CD4-positive, alpha-beta T cell treated with Interleukin-1 beta for 1 hour (primary cell): ENCODE measurements around the gene POU3F1.

Source experiments
- DNase-seq, 2 donors: peaks; one replicate each; pipeline ENCODE4 v3.0.0-alpha.2; 2020 to 2022

The POU3F1 gene

GRCh38 chr1:38003261-38004250, 43.0 kb downstream of the POU3F1 start:
- no peak for DNase-seq

GRCh38 chr1:38000529-38001455, 45.8 kb downstream of the POU3F1 start:
- DNase-seq = peak in 1 of 2 donors; percentile 25

DNA sequence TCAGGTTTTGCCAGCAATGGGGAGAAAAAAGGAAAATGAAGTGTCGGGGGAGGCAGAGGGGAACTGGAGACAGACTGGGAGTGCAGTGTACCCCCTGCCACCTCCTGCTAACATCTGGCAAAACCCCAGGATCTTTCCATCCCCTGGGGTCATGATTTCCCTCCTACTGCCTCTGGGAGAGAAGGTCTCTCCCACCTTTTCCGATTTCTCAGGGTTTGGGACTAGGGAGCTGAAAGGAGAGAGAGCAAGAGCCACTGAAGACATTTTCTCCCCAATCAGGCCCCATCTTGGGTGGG, 46.4 kb downstream of the POU3F1 start:
- no peak for DNase-seq

GRCh38 chr1:37999430-38000232, 47.0 kb downstream of the POU3F1 start:
- DNase-seq = peak in 1 of 2 donors; percentile 51

DNA sequence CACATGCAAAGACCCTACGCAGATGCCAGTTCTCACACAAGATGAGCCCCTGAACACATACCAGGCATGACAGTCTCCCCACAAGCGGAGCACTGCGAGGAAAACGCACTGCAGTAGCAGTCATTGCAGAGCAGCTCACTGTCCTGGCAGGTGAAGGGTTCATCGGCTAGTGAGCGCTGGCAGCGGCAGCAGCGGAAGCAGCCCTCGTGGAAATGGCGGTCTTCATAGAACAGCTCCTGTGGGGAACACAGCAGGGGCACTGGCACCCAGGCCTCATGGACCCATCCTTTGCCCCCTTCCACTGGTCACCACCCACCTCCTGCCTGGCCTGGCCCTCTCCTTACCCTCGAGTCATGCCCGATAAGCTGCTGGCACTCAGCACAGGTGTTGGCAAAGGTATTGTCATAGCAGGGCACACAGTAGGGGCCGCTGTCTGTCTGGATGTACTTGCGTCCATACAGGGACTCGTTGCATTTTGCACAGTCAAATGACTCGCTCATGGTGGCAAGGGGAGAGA, 47.6 kb downstream of the POU3F1 start:
- no peak for DNase-seq

DNA sequence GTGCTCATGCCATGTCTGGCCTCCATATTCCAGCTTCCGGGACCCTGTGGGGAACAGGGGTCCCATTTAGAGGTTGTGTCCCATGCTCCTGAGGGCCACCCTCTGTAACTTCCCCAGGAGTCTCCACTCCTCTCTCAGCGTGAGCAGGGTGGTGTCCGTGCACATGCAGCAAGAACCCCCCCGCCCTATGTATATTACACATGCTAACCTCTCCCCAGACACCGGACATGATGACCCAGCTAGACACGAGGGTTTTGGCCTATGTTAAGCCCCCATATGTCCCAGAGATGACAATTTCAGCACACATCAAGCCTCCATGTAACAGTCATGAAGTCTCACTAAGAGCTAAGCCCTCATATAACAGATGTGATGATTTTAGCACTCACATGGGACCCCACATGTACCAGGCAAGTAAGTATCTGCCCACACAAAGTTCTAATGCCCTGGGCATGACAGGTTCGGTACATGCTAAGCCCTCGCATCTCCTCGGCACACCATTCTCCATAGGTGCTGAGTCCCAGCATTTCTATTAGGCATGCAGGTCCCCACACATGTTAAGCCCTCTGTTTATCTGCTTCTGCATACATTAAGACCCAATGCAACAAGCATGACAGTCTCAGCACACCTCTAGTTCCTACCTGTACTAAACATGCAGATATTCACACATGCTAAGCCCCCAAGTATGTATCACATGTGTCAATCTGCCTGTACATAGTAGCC, 48.3 kb downstream of the POU3F1 start:
- no peak for DNase-seq

GRCh38 chr1:37997256-37998088, 49.1 kb downstream of the POU3F1 start:
- DNase-seq = no peak

DNA sequence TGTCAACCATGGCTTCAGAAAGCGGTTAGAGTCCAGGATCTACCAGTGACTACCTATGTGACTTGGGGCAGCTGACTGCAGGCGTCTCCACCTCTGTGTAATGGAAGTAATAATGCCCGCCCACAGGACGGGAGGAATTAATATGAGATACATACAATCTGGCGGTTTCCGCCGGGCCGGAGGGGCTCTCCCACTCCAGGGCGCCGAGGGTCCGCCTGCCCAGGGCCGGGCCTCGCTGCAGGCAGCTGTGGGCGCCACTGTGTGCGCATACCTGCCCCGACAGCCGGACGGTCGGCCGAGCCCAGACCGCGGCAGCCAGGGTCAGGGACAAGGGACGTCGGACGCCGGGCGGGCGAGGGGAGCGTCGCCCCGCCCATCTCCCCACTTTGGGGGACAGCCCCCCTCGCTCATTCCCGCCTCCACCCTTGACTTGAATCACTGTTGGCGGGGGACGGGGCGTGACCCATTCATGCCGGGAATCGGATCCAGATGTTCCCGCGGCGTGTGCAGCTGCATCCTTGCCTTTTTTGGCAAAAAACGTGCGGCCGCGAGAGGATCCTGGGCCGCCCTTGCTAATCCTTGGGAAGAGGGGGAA, 50.7 kb downstream of the POU3F1 start:
- DNase-seq = peak in 1 of 2 donors; percentile 27

DNA sequence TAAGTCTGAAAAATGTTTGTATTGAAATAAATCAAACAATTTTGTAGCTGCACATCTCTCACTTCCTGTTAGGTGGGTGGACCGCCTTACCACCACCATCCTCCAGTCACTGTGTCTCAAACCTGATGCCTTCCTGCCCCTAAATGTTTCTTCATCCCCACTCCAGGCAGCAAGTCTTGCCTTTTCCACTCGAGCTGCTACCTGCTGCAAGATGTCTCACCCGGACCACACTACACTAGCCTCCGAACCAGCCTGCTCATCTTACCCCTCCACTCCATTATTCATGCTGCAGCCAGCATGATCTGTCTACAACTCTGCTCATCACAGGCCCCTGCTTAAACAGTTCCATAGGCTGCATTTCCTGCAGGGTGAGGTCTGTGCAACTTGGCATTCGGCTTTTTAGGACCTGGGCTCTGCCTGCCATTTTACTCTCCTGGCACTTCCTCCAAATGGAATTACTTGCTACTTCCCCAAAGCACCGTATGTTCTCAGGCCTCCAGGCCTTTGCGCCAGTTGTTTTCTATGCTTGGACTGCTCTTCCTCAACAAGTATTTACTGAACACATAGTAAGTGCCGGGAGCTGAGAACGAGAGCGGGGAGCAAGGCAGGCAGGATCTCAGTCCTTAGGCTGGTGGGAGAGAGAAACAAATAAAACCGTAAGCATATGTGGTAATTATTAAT, 51.6 kb downstream of the POU3F1 start:
- DNase-seq = no peak
